Measurements from ENCODE around the gene CCDC88C. TPM values are rescaled to one million over a fixed set of nuclear protein-coding genes. Genes with fewer than 3 reads are reported as not detected.

The CCDC88C gene, protein sequence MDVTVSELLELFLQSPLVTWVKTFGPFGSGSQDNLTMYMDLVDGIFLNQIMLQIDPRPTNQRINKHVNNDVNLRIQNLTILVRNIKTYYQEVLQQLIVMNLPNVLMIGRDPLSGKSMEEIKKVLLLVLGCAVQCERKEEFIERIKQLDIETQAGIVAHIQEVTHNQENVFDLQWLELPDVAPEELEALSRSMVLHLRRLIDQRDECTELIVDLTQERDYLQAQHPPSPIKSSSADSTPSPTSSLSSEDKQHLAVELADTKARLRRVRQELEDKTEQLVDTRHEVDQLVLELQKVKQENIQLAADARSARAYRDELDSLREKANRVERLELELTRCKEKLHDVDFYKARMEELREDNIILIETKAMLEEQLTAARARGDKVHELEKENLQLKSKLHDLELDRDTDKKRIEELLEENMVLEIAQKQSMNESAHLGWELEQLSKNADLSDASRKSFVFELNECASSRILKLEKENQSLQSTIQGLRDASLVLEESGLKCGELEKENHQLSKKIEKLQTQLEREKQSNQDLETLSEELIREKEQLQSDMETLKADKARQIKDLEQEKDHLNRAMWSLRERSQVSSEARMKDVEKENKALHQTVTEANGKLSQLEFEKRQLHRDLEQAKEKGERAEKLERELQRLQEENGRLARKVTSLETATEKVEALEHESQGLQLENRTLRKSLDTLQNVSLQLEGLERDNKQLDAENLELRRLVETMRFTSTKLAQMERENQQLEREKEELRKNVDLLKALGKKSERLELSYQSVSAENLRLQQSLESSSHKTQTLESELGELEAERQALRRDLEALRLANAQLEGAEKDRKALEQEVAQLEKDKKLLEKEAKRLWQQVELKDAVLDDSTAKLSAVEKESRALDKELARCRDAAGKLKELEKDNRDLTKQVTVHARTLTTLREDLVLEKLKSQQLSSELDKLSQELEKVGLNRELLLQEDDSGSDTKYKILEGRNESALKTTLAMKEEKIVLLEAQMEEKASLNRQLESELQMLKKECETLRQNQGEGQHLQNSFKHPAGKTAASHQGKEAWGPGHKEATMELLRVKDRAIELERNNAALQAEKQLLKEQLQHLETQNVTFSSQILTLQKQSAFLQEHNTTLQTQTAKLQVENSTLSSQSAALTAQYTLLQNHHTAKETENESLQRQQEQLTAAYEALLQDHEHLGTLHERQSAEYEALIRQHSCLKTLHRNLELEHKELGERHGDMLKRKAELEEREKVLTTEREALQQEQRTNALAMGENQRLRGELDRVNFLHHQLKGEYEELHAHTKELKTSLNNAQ (N-terminal part only)
- 3.7 and 3.9 TPM in 2 replicates for polyA plus RNA-seq (2011; rRNA removed)
- polyA plus RNA-seq (2012; cell fraction: cytosol; rRNA removed), result 5.1 and 5.8 TPM in 2 replicates
- polyA plus RNA-seq (2012; cell fraction: nucleus; rRNA removed), result 11.4 and 11.6 TPM in 2 replicates
- polyA plus RNA-seq (2017; fragmentation: RNase III; extraction: RNeasy Plus Mini Kit Qiagen cat#74134 plus additional on column Dnase treatment), result 2.9 to 3.6 TPM (median 3.6 TPM) in 3 replicates
- 8.4 and 12.5 TPM in 2 replicates for polyA minus RNA-seq (2011; rRNA and poly(A)+ RNA removed)

DNA sequence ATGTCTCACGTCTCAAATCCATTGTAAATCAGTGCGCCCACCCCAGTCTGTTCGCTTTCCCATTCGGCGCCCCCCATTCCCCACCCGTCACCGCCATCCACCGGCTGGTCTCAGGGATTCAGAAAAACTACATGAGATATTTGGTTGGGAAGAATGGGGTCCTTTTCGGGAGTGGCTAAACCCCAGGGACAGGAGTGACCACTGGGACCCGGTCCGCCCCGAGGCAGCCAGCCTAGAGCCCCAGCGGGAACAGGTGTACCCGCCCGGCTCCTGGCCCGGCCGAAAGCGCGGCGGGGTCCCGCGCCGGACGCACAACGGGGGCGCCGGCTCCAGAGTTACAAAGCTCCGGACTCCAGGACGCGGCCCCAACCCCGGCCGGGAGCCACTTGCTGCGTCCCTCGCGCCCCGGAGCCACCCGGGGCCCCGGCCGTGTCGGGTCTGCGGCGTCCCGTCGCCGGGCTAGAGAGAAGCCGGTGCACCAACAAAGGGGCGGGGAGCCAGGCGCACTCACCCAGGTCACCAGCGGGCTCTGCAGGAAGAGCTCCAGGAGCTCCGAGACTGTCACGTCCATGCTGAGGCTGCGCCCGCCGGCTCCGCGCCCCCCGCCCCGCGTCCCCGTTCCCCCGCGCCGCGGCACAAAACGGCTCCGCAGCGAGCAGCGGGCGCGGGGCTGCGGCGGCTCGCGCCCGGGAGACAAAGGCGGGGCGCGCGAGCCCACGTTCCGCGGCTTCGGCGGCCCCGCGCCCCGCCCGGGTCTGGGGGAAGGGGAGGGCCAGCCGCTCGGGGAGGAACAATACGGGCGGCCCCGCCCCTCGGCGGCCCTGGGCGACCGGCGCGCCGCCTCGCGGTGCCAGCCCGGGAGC is at the start of gene CCDC88C:
Gene CCDC88C (minus strand): TSS at position 701 of the 863 bp plus-strand sequence. CDS start 130 bp downstream, at position 571.
- WGBS (ENCODE audit: missing lambda C conversion rate), result 32% methylated on average over 9 of the region's 103 CpGs
- no peak for FAIRE-seq
- CTCF ChIA-PET, result interaction anchor here (1.0 to 5.6 kb wide), 7 partner anchors 10 to 514 kb away, joined by 3 to 64 read pairs (median 4); no protein-coding TSS in a partner anchor

DNA sequence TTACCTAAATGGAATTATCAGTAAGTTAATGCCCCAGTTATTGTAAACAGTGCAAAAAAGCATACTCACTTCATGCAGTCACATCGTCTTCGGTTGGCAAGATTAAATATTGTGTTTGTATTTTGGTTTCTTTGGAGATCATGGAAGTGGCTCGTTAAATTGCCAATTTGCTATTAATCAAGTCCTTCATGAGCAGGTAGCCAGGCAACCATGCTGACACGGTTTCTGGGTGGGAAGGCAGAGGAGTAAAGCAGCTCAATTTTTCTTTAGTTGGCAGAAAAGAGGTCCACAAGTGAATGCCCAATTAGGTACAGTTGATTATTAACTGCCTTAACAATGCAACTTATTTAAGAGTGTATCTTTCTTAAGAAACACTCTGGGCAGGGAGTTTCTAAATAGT is 48.6 kb upstream of the CCDC88C start:
- WGBS (ENCODE audit: missing lambda C conversion rate), result 89% methylated on average over 4 of the region's 4 CpGs
- ChIA-PET CTCF (no interaction called here), POLR2A (no interaction called here)
- H3K4me3 ChIP-seq, result no peak overlapping the region
- ATAC-seq (no peak), FAIRE-seq (no peak), DNase-seq (ENCODE audit: low read depth in 1 of 2, low spot score in 1 of 2) (no peak)
- no peaks in the 10 kb centered on the region for H3K4me1 ChIP-seq
- TF ChIP-seq CHD4 (IDR thresholded peaks at IDR 0.05; ENCODE audit: borderline replicate concordance), result no peak
- no peak overlapping the region for H3K27ac ChIP-seq
- H3K9me3 ChIP-seq, result no peaks in the 10 kb centered on the region
- no peak overlapping the region for H3K4me2 ChIP-seq

More for the DNA sequence above, at the start of gene CCDC88C:
- Histone ChIP-seq H3K27ac (peak within 1 kb of the TSS; percentile 87 to 94), H3K9me3 (no peaks in the 10 kb centered on the region), H3K4me2 (peak within 1 kb of the TSS; percentile 95), H3K4me1 (peaks cover 12% of the 10 kb centered on the region), H3K4me3 (peak within 1 kb of the TSS; percentile 58)
- DNase-seq (ENCODE audit: low read depth in 1 of 2, low spot score in 1 of 2), result peak; percentile 66 to 69
- POLR2A ChIA-PET, result interaction anchor here (0.5 to 2.2 kb wide), 2 partner anchors 90 to 531 kb away, joined by 3 to 5 read pairs; no protein-coding TSS in a partner anchor
- peak; percentile 32; the same call in 1 of the 2 replicates for TF ChIP-seq PHF8 (IDR thresholded peaks at IDR 0.05; ENCODE audit: borderline replicate concordance, low read depth)
- TF ChIP-seq CBX8 (IDR thresholded peaks at IDR 0.05), result no peak
- TF ChIP-seq, protein P1, sequence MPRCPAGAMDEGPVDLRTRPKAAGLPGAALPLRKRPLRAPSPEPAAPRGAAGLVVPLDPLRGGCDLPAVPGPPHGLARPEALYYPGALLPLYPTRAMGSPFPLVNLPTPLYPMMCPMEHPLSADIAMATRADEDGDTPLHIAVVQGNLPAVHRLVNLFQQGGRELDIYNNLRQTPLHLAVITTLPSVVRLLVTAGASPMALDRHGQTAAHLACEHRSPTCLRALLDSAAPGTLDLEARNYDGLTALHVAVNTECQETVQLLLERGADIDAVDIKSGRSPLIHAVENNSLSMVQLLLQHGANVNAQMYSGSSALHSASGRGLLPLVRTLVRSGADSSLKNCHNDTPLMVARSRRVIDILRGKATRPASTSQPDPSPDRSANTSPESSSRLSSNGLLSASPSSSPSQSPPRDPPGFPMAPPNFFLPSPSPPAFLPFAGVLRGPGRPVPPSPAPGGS (IDR thresholded peaks at IDR 0.05), result peak; percentile 50; the same call in 1 of the 3 replicates
- no peak for TF ChIP-seq EP300 (IDR thresholded peaks at IDR 0.05)
- peak; percentile 27; the same call in 1 of the 2 replicates for TF ChIP-seq POLR2A (IDR thresholded peaks at IDR 0.05; ENCODE audit: low read length)
- no peak for TF ChIP-seq GATA3 (IDR thresholded peaks at IDR 0.05; ENCODE audit: borderline replicate concordance)
- no peak for TF ChIP-seq MYC (IDR thresholded peaks at IDR 0.05; ENCODE audit: borderline replicate concordance, low read length)
- ATAC-seq, result peak; percentile 80 to 83

DNA sequence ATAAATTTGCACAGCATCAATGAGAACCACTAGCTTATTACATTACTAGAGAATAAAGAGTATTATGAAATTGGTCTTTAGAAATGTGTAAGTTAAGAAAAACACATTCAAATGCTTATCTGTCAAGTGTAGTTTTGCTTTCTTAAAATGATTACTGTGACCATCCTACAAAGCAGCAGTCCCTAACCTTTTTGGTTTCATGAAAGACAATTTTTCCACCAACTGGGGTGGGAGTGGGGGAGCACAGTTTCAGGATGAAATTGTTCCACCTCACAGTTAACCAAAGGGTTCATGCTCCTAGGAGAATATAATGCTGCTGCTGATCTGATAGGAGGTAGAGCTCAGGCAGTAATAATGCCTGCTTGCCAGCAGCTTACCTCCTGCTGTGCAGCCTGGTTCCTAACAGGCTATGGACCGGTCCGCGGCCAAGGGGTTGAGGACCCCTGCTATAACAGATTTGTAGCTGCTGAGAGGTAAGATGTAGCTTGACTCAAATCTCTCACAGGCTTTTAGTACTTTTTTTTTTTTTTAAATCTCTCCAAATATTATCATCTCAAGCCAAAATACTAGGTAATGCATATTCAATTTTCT is 47.1 kb upstream of the CCDC88C start:
- H3K4me2 ChIP-seq, result no peak overlapping the region
- H3K4me3 ChIP-seq, result no peak overlapping the region
- no peak for FAIRE-seq
- TF ChIP-seq RARB (CRISPR knock-in tag; IDR thresholded peaks at IDR 0.05) (no peak), RFX5 (IDR thresholded peaks at IDR 0.05) (no peak), RNF2 (IDR thresholded peaks at IDR 0.05; ENCODE audit: borderline replicate concordance, low read depth) (no peak), NPAS2 (CRISPR knock-in tag; IDR thresholded peaks at IDR 0.05; ENCODE audit: borderline replicate concordance) (no peak), EHF (CRISPR knock-in tag; IDR thresholded peaks at IDR 0.05) (no peak)
- TF ChIP-seq, protein P2, sequence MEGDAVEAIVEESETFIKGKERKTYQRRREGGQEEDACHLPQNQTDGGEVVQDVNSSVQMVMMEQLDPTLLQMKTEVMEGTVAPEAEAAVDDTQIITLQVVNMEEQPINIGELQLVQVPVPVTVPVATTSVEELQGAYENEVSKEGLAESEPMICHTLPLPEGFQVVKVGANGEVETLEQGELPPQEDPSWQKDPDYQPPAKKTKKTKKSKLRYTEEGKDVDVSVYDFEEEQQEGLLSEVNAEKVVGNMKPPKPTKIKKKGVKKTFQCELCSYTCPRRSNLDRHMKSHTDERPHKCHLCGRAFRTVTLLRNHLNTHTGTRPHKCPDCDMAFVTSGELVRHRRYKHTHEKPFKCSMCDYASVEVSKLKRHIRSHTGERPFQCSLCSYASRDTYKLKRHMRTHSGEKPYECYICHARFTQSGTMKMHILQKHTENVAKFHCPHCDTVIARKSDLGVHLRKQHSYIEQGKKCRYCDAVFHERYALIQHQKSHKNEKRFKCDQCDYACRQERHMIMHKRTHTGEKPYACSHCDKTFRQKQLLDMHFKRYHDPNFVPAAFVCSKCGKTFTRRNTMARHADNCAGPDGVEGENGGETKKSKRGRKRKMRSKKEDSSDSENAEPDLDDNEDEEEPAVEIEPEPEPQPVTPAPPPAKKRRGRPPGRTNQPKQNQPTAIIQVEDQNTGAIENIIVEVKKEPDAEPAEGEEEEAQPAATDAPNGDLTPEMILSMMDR (IDR thresholded peaks at IDR 0.05), result no peak
- ChIA-PET CTCF (interaction anchor here (0.6 kb wide), 1 partner anchor 44 kb away, joined by 3 read pairs; no protein-coding TSS in a partner anchor), POLR2A (no interaction called here)
- ATAC-seq, result no peak
- no peak overlapping the region for H3K27ac ChIP-seq
- DNase-seq (ENCODE audit: low read depth in 1 of 2, low spot score in 1 of 2), result no peak
- H3K4me1 ChIP-seq, result no peaks in the 10 kb centered on the region
- no peaks in the 10 kb centered on the region for H3K9me3 ChIP-seq
- 80% methylated on average over 3 of the region's 3 CpGs for WGBS (ENCODE audit: missing lambda C conversion rate)

Measured in A549 (cell line).